Transverse colon (tissue), 4 donors: ENCODE results near the gene GDF7.

Experiments used
- CTCF ChIP-seq, 5 experiments: fragments of 200-600 bp in 3 of 5; fragments of 450-650 bp in 2 of 5; sonication (generic) in 3 of 5; IDR thresholded peaks; 1 replicate in 2 of 5; 2 replicates in 3 of 5; pipeline ENCODE4 v1.5.1; 2016 to 2017; ENCODE audit warnings: antibody characterized with exemption in 5 of 5, inconsistent platforms in 3 of 5, mild to moderate bottlenecking in 2 of 5, moderate library complexity in 1 of 5
- POLR2A ChIP-seq: fragments of 450-650 bp; IDR thresholded peaks from one replicate; pipeline ENCODE4 v1.6.1; 2016; ENCODE audit warnings: antibody characterized with exemption, mild to moderate bottlenecking, moderate library complexity
- POLR2AphosphoS5 ChIP-seq, 3 donors: sonication (generic); formaldehyde crosslinking; IDR thresholded peaks; one replicate each; pipeline ENCODE4 v1.6.1; 2016; ENCODE audit warnings: antibody characterized with exemption in 3 of 3

GRCh38 chr2:20697322-20697934 lies 30.5 kb downstream of the GDF7 start:
- TF ChIP-seq CTCF (IDR thresholded peaks at IDR 0.05) (no peak), POLR2A (no peak), POLR2AphosphoS5 (IDR thresholded peaks at IDR 0.05) (no peak)
